ENCODE measurements around the gene UPB1. TPM values are rescaled to one million over a fixed set of nuclear protein-coding genes. Genes with fewer than 3 reads are reported as not detected.

The UPB1 gene
- total RNA-seq, 1 experiment from 2014 or later: 0.09 TPM

- Mint-ChIP-seq H3K36me3 (no peaks in the 10 kb centered on the region; the same call in 1 of the 2 replicates), H3K27me3 (ENCODE audit: low read depth) (peaks cover 68% of the 10 kb centered on the region), H3K9me3 (peaks cover 10% of the 10 kb centered on the region), H3K4me1 (peaks cover 3% of the 10 kb centered on the region; the same call in 1 of the 2 replicates), H3K27ac (no peak overlapping the region), H3K4me3 (peak overlapping the region; percentile 58)
- TF ChIP-seq ERG (CRISPR knock-in tag; IDR thresholded peaks at IDR 0.05) (no peak), USF1 (CRISPR knock-in tag; IDR thresholded peaks at IDR 0.05) (no peak), ZNF425 (CRISPR knock-in tag; conservative IDR thresholded peaks at IDR 0.05) (no peak), ZNF671 (CRISPR knock-in tag; IDR thresholded peaks at IDR 0.05) (no peak), E2F1 (CRISPR knock-in tag; IDR thresholded peaks at IDR 0.05) (no peak), MAX (CRISPR knock-in tag; IDR thresholded peaks at IDR 0.05) (no peak), ATF6 (CRISPR knock-in tag; IDR thresholded peaks at IDR 0.05) (no peak), JAZF1 (CRISPR knock-in tag; IDR thresholded peaks at IDR 0.05) (no peak), NR2C2 (CRISPR knock-in tag; IDR thresholded peaks at IDR 0.05) (no peak), NFYB (CRISPR knock-in tag; conservative IDR thresholded peaks at IDR 0.05; ENCODE audit: low read depth) (no peak)
- peak; percentile 12; the same call in 1 of the 2 replicates for ATAC-seq
- CTCF ChIA-PET: interaction anchor here (1.1 to 1.5 kb wide), 3 partner anchors 23 to 72 kb away, joined by 3 to 5 read pairs (median 4); no protein-coding TSS in a partner anchor
- POLR2A ChIA-PET: no interaction called here
- no peak for DNase-seq (ENCODE audit: low spot score)
Observed at GRCh38 chr22:24494167-24494527, 985 bp upstream of the UPB1 start.

- POLR2A ChIA-PET: no interaction called here
- DNase-seq (ENCODE audit: low spot score): no peak
- no peak overlapping the region for H3K27ac Mint-ChIP-seq
- no peaks in the 10 kb centered on the region; the same call in 1 of the 2 replicates for H3K36me3 Mint-ChIP-seq
- TF ChIP-seq JAZF1 (CRISPR knock-in tag; IDR thresholded peaks at IDR 0.05): no peak
- TF ChIP-seq GABPB1 (CRISPR knock-in tag; IDR thresholded peaks at IDR 0.05): no peak
- no peak for TF ChIP-seq ZBTB21 (CRISPR knock-in tag; IDR thresholded peaks at IDR 0.05; ENCODE audit: borderline replicate concordance)
- TF ChIP-seq KAT7 (CRISPR knock-in tag; IDR thresholded peaks at IDR 0.05; ENCODE audit: borderline replicate concordance): peak; percentile 21
- TF ChIP-seq ZNF138 (CRISPR knock-in tag; conservative IDR thresholded peaks at IDR 0.05): 0 out of 2 replicates have a peak, but pooled peaks have one; percentile 6
- no peak for TF ChIP-seq CREB1 (CRISPR knock-in tag; IDR thresholded peaks at IDR 0.05)
- TF ChIP-seq FOXP4 (CRISPR knock-in tag; IDR thresholded peaks at IDR 0.05): no peak
- no peak for TF ChIP-seq ZNF416 (CRISPR knock-in tag; IDR thresholded peaks at IDR 0.05)
- no peak for TF ChIP-seq PREB (CRISPR knock-in tag; IDR thresholded peaks at IDR 0.05; ENCODE audit: borderline replicate concordance)
- TF ChIP-seq MLX (CRISPR knock-in tag; IDR thresholded peaks at IDR 0.05): no peak
- TF ChIP-seq CBFB (CRISPR knock-in tag; IDR thresholded peaks at IDR 0.05; ENCODE audit: low read depth): no peak
- peaks cover 4% of the 10 kb centered on the region for H3K4me1 Mint-ChIP-seq
- CTCF ChIA-PET: interaction anchor here (1.5 to 2.7 kb wide), 4 partner anchors 12 to 74 kb away, joined by 3 to 12 read pairs (median 8); no protein-coding TSS in a partner anchor
- H3K27me3 Mint-ChIP-seq (ENCODE audit: low read depth): peaks cover 66% of the 10 kb centered on the region
- no peak overlapping the region for H3K4me3 Mint-ChIP-seq
- ATAC-seq: no peak
- H3K9me3 Mint-ChIP-seq: peaks cover 5% of the 10 kb centered on the region; the same call in 1 of the 2 replicates
Observed at GRCh38 chr22:24495365-24495675, 188 bp downstream of the UPB1 start.

All from WTC11 (cell line).